ENCODE data around the gene PPP1CA. TPM values are rescaled to one million over a fixed set of nuclear protein-coding genes. Genes with fewer than 3 reads are reported as not detected.

PPP1CA gene
- total RNA-seq, 2 experiments from 2014 or later = 308 to 323 TPM

- CTCF ChIA-PET = interaction anchor here (0.9 to 19.8 kb wide), 9 partner anchors 8 to 41 kb away, joined by 3 to 601 read pairs (median 3); partner anchors contain the start of genes POLD4 and RAD9A
- POLR2A ChIA-PET = no interaction called here
These were observed 30.3 kb downstream of the PPP1CA start for GRCh38 chr11:67371189-67371910.

- ChIA-PET POLR2A (no interaction called here), CTCF (interaction anchor here (0.6 to 19.8 kb wide), 9 partner anchors 9 to 550 kb away, joined by 3 to 601 read pairs (median 3); partner anchors contain the start of genes POLD4 and RAD9A)
These were observed 31.1 kb downstream of the PPP1CA start for GRCh38 chr11:67370351-67371076.

- CTCF ChIA-PET = interaction anchor here (0.6 to 19.8 kb wide), 5 partner anchors 7 to 549 kb away, joined by 3 to 601 read pairs (median 3); partner anchors contain the start of gene POLD4
These were observed 31.8 kb downstream of the PPP1CA start for GRCh38 chr11:67369801-67370284.

GRCh38 chr11:67369275-67369674, 32.4 kb downstream of the PPP1CA start:
- POLR2A ChIA-PET = no interaction called here
- CTCF ChIA-PET = interaction anchor here (1.0 to 19.8 kb wide), 4 partner anchors 8 to 201 kb away, joined by 3 to 601 read pairs (median 32); partner anchors contain the start of gene POLD4

More at GRCh38 chr11:67369801-67370284, 31.8 kb downstream of the PPP1CA start:
- POLR2A ChIA-PET = no interaction called here

- CTCF ChIA-PET = interaction anchor here (1.1 to 19.8 kb wide), 4 partner anchors 9 to 66 kb away, joined by 3 to 601 read pairs (median 34); partner anchors contain the start of gene POLD4
- POLR2A ChIA-PET = interaction anchor here (0.6 to 0.7 kb wide), 3 partner anchors 9 to 466 kb away, joined by 4 to 10 read pairs (median 7); no protein-coding TSS in a partner anchor
These were observed 33.0 kb downstream of the PPP1CA start for GRCh38 chr11:67368621-67369020.

- ChIA-PET CTCF (interaction anchor here (0.8 to 20.0 kb wide), 4 partner anchors 10 to 67 kb away, joined by 3 to 601 read pairs (median 4); partner anchors contain the start of gene CLCF1), POLR2A (interaction anchor here (1.1 kb wide), 1 partner anchor 14 kb away, joined by 3 read pairs; no protein-coding TSS in a partner anchor)
These were observed 33.9 kb downstream of the PPP1CA start for GRCh38 chr11:67367761-67368227.

- ChIA-PET CTCF (interaction anchor here (0.8 to 20.0 kb wide), 3 partner anchors 10 to 16 kb away, joined by 3 to 601 read pairs (median 3); partner anchors contain the start of gene CLCF1), POLR2A (interaction anchor here (1.1 kb wide), 1 partner anchor 13 kb away, joined by 3 read pairs; no protein-coding TSS in a partner anchor)
These were observed 34.5 kb downstream of the PPP1CA start for GRCh38 chr11:67366961-67367760.

- CTCF ChIA-PET = interaction anchor here (2.1 to 20.0 kb wide), 2 partner anchors 10 to 12 kb away, joined by 10 to 601 read pairs; partner anchors contain the start of gene CLCF1
- POLR2A ChIA-PET = no interaction called here
These were observed 35.1 kb downstream of the PPP1CA start for GRCh38 chr11:67366546-67366945.

GRCh38 chr11:67365736-67366444, 35.8 kb downstream of the PPP1CA start:
- ChIA-PET CTCF (interaction anchor here (1.3 to 20.0 kb wide), 3 partner anchors 9 to 14 kb away, joined by 5 to 601 read pairs (median 10); partner anchors contain the start of gene CLCF1), POLR2A (no interaction called here)

GRCh38 chr11:67364783-67365722, 36.6 kb downstream of the PPP1CA start:
- CTCF ChIA-PET = interaction anchor here (1.3 to 20.0 kb wide), 3 partner anchors 8 to 13 kb away, joined by 5 to 601 read pairs (median 10); partner anchors contain the start of gene CLCF1
- POLR2A ChIA-PET = interaction anchor here (0.5 to 0.9 kb wide), 3 partner anchors 8 to 23 kb away, joined by 3 to 13 read pairs (median 5); partner anchors contain the start of gene CLCF1

GRCh38 chr11:67364169-67364568, 37.5 kb downstream of the PPP1CA start:
- CTCF ChIA-PET = interaction anchor here (1.3 to 20.0 kb wide), 2 partner anchors 13 to 14 kb away, joined by 4 to 601 read pairs; partner anchors contain the start of gene CLCF1
- POLR2A ChIA-PET = interaction anchor here (0.5 to 0.9 kb wide), 2 partner anchors 8 to 9 kb away, joined by 3 to 13 read pairs; partner anchors contain the start of gene CLCF1

- ChIA-PET POLR2A (no interaction called here), CTCF (interaction anchor here (2.2 to 20.0 kb wide), 3 partner anchors 11 to 47 kb away, joined by 5 to 601 read pairs (median 7); partner anchors contain the start of gene CLCF1)
These were observed 43.6 kb downstream of the PPP1CA start for GRCh38 chr11:67357831-67358670.

GRCh38 chr11:67356864-67357561, 44.6 kb downstream of the PPP1CA start:
- CTCF ChIA-PET = interaction anchor here (0.6 to 20.0 kb wide), 15 partner anchors 9 to 956 kb away, joined by 3 to 601 read pairs (median 4); partner anchors contain the start of genes CLCF1, PPP1CA and RAD9A
- POLR2A ChIA-PET = interaction anchor here (0.6 to 1.0 kb wide), 3 partner anchors 8 to 35 kb away, joined by 3 read pairs; partner anchors contain the start of genes CLCF1 and RAD9A

GRCh38 chr11:67356387-67356863, 45.2 kb downstream of the PPP1CA start:
- POLR2A ChIA-PET = interaction anchor here (0.6 to 1.8 kb wide), 4 partner anchors 8 to 35 kb away, joined by 3 to 4 read pairs (median 3); partner anchors contain the start of genes CLCF1 and RAD9A
- CTCF ChIA-PET = interaction anchor here (0.6 to 20.0 kb wide), 13 partner anchors 9 to 136 kb away, joined by 3 to 601 read pairs (median 4); partner anchors contain the start of genes CLCF1, PPP1CA and RAD9A

All from activated CD8-positive, alpha-beta memory T cell treated with anti-CD3 and anti-CD28 coated beads for 36 hours (primary cell).